ENCODE results near the gene TBX2. TPM values are rescaled to one million over a fixed set of nuclear protein-coding genes. Genes with fewer than 3 reads are reported as not detected.
A peak's percentile ranks its signal among the peaks of the same experiment; 100 is the strongest.

TBX2 gene
- total RNA-seq, 1 donor from 2014 or later: 1.1 TPM

- H3K36me3 Mint-ChIP-seq (ENCODE audit: insufficient read depth): no peaks in the 10 kb centered on the region
- peak overlapping the region; percentile 67 for H3K4me3 Mint-ChIP-seq (ENCODE audit: low read depth)
- peaks cover 57% of the 10 kb centered on the region for H3K27me3 Mint-ChIP-seq
- TF ChIP-seq CTCF (IDR thresholded peaks at IDR 0.05; ENCODE audit: unreplicated experiment): peak; percentile 100
- H3K4me1 Mint-ChIP-seq (ENCODE audit: low read depth): peaks cover 2% of the 10 kb centered on the region
- no peak overlapping the region for H3K27ac Mint-ChIP-seq
- H3K9me3 Mint-ChIP-seq (ENCODE audit: low read depth): no peaks in the 10 kb centered on the region
- DNase-seq (ENCODE audit: low spot score, unreplicated experiment): peak; percentile 84
These were observed 12.7 kb downstream of the TBX2 start for GRCh38 chr17:61412143-61412859.

DNA sequence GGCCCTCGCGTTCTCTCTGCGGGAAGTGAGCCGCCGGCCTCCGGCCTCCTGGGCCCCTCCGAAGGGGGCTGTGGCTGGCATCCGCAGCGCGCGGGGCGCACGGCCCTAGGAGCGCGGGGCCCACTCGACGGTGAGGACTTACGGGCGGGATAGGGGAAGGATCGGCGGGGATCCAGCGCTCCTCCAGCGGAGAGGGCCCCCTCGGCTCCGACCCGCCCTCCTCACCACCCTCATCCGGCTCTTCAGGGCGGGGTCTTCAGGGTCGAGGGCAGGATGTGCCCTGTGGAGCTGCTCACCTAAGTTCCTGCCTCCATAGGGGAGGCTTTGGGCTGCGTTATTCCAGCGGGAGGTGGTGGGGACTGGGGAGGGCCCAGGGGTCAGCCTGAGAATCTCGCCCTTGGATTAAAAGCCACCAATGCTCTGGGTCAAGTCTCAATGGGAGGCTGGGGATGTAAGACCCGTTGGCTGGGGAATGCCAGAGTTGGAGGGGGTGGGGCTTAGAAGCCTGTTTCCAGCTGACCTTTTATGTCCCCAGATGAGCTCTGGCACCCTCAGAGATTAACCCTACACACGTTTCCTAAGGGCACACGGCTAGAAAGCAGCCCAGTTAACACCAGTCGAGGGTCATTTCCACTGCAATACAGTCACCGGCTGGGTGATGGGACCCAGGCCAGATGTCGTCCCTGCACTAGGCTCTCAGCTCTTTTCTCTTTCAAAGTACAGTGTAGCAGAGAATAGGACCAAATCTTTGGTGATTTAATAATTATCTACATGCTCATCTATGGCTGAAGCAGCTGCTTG, 13.4 kb downstream of the TBX2 start:
- H3K9me3 Mint-ChIP-seq (ENCODE audit: low read depth): no peaks in the 10 kb centered on the region
- H3K4me3 Mint-ChIP-seq (ENCODE audit: low read depth): peak overlapping the region; percentile 72
- DNase-seq (ENCODE audit: low spot score, unreplicated experiment): no peak
- H3K4me1 Mint-ChIP-seq (ENCODE audit: low read depth): peaks cover 2% of the 10 kb centered on the region
- no peak for TF ChIP-seq CTCF (IDR thresholded peaks at IDR 0.05; ENCODE audit: unreplicated experiment)
- H3K27me3 Mint-ChIP-seq: peaks cover 49% of the 10 kb centered on the region
- peak overlapping the region; percentile 76 for H3K27ac Mint-ChIP-seq
- no peaks in the 10 kb centered on the region for H3K36me3 Mint-ChIP-seq (ENCODE audit: insufficient read depth)

DNA sequence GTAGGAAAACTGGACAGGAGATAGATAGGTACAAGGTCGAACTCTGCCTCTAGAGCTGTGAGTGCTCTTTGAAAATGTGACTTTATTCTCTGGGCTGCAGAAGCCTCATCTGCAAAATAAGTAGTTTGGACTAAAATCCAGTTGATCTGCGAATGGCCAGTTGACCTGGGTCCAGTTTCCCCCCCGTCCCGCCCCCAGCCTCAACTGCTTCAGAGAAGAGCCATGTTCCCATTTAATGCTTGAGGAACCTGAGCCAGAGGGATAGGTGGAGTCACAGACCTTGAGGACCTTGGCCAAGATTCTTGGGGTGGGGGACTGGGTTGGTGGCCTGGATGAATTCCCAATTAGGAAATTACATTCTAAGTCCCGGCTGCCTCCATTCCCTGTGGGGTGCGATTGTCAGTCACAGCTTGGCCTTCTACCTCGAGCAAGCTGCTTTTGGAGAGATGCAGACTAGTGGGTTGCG, 14.1 kb downstream of the TBX2 start:
- Mint-ChIP-seq H3K27ac (no peak overlapping the region), H3K27me3 (peaks cover 46% of the 10 kb centered on the region), H3K4me1 (ENCODE audit: low read depth) (no peaks in the 10 kb centered on the region), H3K9me3 (ENCODE audit: low read depth) (no peaks in the 10 kb centered on the region), H3K4me3 (ENCODE audit: low read depth) (peak overlapping the region; percentile 72), H3K36me3 (ENCODE audit: insufficient read depth) (no peaks in the 10 kb centered on the region)
- no peak for TF ChIP-seq CTCF (IDR thresholded peaks at IDR 0.05; ENCODE audit: unreplicated experiment)
- DNase-seq (ENCODE audit: low spot score, unreplicated experiment): no peak

DNA sequence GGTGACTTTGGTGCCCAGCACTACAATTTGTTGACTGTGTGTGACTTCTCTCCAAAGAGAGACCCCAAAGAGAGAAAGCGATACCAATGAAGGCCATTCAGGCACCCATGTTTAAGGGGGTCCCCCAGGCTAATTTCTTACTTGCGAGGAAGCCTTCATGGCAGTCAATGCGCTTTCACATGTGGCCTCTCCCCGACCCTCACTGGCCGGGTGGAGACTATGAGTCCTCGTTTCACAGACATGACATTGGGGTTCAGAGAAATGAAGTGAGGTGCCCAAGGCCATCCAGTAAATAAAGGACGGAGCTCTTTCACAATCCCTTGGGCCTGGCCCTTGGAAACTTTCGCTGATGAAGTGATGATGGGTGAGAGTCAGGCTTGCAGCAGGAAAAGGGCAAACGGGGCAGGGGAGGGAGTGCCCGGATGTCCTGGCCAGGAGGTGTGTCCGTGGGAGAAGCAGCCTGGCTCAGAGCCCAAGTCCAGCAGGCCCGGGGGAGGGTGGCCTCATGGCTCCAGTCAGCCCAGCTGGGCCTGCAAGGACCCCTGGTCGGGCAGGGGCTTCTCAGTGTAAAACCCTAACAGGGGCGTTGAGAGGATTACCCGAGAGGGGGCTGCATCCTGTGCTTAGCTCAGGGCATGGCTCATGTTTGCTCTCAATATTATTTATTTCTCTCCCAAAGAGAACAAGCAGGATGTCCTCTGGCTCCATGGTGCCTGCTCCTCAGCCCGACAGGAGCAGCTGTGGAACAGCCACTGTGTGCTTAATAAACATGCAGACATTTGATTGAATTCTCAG, 14.7 kb downstream of the TBX2 start:
- Mint-ChIP-seq H3K9me3 (ENCODE audit: low read depth) (no peaks in the 10 kb centered on the region), H3K27me3 (peaks cover 48% of the 10 kb centered on the region), H3K36me3 (ENCODE audit: insufficient read depth) (no peaks in the 10 kb centered on the region), H3K4me1 (ENCODE audit: low read depth) (no peaks in the 10 kb centered on the region), H3K4me3 (ENCODE audit: low read depth) (no peak overlapping the region), H3K27ac (no peak overlapping the region)
- TF ChIP-seq CTCF (IDR thresholded peaks at IDR 0.05; ENCODE audit: unreplicated experiment): no peak
- DNase-seq (ENCODE audit: low spot score, unreplicated experiment): no peak

GRCh38 chr17:61414936-61415251, 15.3 kb downstream of the TBX2 start:
- H3K4me1 Mint-ChIP-seq (ENCODE audit: low read depth): no peaks in the 10 kb centered on the region
- peaks cover 47% of the 10 kb centered on the region for H3K27me3 Mint-ChIP-seq
- no peaks in the 10 kb centered on the region for H3K9me3 Mint-ChIP-seq (ENCODE audit: low read depth)
- no peaks in the 10 kb centered on the region for H3K36me3 Mint-ChIP-seq (ENCODE audit: insufficient read depth)
- TF ChIP-seq CTCF (IDR thresholded peaks at IDR 0.05; ENCODE audit: unreplicated experiment): no peak
- no peak overlapping the region for H3K4me3 Mint-ChIP-seq (ENCODE audit: low read depth)
- DNase-seq (ENCODE audit: low spot score, unreplicated experiment): no peak
- no peak overlapping the region for H3K27ac Mint-ChIP-seq

All from progenitor cell of endocrine pancreas (in vitro differentiated cells).